Amniotic epithelial cell (primary cell): ENCODE measurements around the gene SOCS3.
A peak's percentile ranks its signal among the peaks of the same experiment; 100 is the strongest.

Experiments
- DNase-seq: peaks from one replicate; pipeline ENCODE4 v3.0.0-alpha.2; 2010; ENCODE audit warnings: low read depth

SOCS3 gene

DNA sequence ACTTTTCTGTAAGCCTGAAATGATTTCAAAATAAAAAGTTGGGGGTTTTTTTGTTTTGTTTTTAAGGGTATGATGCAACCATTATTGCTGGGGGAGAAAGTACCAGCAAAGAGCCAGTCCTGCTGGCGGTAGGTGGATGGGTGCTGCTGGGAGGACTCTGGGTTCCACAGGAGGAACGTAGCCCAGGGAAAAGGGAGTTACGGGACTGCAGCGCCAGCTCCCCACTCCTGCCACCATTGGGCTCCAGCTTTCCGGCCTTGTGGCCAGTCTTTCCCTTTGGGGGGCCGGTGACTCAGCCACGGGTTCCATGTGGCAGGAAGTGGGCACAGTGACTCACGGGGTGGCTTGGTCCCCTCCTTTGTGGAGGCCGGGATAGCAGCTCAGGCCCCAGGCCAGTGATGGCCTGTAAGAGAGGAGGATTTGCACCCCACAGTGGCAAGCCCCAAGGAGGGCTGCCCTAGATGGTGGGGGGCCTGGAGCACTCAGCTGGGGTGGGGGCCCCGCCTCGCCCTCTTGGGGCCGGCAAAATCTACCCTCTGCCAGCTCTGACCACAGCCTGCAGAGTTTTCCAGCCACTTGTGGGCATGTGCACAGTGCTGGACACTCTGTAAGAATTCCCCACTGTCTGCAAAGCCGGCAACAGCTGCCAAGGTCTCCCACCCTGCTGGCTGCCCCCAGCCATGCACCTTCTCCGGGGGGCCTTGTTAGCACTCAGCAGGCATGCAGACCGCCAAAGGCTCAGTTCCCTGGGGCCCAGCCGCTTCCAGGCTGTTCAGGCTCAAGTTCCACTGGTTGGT, 30.4 kb downstream of the SOCS3 start:
- peak; percentile 62 for DNase-seq

DNA sequence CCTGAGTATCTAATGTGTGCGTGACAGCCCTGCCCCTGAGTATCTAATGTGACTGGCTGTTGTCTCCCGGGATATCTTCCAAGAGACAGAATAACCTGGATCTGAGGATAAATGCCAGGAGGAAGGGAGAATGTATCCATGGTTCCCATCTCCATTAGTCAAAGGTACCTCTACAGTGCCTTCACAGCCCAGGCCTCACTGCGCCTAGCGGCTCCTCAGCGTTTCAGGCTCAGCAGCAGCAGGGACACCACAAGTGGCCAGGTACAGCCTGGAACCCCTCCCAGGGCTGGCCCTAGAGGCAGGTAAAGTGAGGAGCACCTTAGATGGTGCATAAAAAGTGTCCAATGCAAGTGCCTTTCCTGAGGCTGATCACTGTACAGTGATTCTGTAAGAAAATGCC, 32.0 kb downstream of the SOCS3 start:
- no peak for DNase-seq

DNA sequence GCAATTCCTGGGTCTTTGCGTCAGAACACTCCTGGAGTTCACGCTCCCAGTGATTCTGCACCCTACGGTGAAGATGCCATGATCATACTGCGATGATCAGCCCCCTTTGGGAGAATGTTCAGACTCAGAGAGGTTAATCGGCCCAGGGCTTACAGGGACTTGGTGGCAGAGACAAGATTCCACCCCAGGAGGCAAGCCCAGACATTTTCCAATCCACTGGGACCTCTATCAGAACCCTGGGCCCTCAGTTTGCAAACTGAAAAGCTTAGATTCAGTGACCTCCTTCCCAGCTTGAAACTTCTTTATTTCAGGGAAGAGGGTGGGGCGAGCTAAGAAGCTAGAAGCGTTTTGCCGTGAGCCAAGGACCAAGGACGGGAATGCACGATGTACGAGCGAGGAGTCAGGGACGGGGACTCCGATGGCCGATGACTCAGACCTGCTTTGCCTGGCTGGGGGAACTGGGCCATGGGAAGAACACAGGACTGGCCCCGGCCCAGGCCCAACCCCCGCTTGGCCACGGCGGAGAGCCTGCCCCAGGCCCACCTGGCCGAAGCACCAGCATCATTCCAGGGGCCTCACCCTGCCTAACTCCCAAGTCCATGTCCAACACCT, 34.7 kb downstream of the SOCS3 start:
- DNase-seq = peak; percentile 36

GRCh38 chr17:78324391-78325075, 35.3 kb downstream of the SOCS3 start:
- DNase-seq = peak; percentile 53

DNA sequence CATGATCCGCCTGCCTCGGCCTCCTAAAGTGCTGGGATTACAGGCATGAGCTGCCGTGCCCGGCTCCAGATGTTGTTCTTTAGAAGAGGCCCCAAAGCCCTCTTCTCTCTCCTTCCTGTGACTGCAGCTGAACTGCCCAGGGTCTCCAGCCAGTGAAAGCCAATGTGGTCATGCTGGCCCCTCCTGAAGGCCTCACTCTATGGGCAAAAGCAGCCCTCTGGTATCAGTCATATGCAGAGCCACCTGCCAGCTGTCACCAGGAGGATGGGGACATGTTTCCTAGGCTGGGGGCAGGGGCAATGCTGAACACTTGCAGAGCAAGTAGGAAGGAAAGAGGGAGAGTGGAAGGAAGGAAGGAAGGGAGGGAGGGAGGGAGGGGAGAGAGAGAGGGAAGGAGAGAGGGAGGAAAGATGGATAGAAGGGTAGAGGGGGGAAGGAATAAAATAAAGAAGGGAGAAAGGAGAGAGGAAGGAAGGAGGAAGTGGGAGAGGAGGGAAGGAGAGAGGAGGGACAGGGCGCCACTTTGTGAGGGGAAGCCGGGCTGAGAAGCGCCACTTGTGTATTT, 36.0 kb downstream of the SOCS3 start:
- DNase-seq = no peak

DNA sequence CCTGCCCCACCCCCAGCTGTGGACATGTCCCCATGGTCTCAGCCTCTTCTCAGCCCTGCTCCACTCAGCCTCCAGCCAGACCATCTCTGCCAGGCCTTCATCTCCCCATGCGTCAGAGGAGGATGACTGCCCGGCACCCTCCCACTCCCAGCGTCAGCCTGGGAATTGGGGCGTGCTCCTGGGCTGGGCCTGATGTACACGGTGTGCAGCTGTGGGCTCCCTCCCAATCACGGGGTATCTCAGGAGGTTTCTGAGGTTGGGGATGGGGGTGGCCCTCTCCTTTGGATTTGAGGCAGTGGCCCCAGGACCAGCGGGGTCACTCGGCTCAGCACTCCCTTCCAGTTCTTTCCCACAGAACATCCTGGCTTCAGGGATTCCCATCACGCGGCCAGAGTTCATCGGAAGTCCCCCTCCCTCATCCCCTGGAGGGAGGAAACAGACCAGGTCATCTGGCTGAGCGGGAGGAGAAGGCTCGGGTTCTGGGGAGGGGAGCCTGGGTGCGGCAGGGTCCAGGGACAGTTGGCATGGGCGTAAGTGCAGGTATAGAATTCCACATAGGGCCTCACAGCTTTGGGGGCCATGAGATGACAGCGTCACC, 36.9 kb downstream of the SOCS3 start:
- DNase-seq = peak; percentile 61

DNA sequence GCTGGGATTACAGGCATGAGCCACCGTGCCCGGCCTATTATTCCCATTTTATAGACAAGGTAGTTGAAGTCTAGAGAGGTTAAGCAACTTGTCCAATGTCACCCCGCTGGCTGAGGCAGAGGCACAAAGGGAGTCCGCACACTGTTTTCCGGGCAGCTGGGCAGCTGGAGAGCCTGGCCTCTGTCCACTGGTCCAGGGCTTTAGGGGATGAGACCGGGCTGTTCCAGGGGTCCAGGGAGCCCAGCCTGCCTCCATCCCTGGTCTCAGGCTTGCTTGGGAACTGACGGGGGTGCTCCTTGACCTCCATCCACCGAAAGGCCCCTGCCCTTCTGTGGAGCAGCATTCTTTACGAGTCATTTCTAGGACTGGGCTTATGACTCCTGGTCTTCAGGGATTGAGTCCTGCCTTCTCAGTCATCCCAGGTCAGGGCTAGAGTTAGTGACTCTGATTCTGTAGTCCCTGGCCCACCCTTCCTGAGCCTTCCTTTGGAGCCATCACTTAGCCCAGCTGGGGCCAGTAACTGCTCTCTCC, 37.5 kb downstream of the SOCS3 start:
- DNase-seq = peak; percentile 22

- DNase-seq = no peak
Observed at GRCh38 chr17:78318843-78319242, 41.0 kb downstream of the SOCS3 start.

- DNase-seq = no peak
Observed at GRCh38 chr17:78318407-78318806, 41.5 kb downstream of the SOCS3 start.

- DNase-seq = no peak
Observed at GRCh38 chr17:78317794-78318400, 42.0 kb downstream of the SOCS3 start.

- DNase-seq = no peak
Observed at GRCh38 chr17:78316867-78317789, 42.7 kb downstream of the SOCS3 start.

GRCh38 chr17:78316115-78316866, 43.6 kb downstream of the SOCS3 start:
- DNase-seq = no peak

DNA sequence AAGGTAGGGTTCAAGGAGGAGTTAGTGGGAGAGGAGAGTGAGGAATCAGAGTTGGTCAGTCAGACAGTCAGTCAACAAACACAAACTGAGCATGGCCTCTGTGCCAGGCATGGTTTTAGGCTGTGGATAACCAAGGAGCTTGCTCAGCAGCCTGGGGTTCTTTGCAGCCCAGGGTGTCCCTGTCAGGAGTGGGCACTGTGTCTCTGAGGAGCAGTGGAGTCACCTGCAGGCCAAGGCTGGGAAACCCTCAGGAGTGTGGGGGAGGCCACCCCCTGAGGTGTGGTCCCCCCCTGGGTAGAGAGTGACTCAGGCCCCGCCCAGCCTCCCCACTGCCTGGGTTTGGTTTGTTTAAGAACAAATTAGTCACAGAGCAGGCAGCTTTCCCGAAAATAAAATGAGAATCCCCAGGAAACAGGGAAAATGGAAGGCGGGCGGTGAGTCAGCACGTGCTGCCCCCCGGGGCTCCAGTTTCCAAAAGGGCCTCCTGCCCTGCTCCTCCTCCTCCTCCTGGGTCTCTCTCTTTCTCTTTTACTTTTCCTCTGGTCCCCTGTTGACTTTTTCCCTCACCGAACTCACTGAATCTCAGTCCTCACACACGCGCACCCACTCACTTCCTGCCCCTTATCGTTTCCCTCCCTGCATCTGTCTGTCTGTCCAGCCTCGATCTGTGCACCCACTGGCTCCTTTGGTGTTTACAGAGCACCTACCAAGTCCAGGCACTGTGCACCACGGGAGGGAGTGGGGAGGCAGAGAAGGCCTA, 44.3 kb downstream of the SOCS3 start:
- peak; percentile 88 for DNase-seq

DNA sequence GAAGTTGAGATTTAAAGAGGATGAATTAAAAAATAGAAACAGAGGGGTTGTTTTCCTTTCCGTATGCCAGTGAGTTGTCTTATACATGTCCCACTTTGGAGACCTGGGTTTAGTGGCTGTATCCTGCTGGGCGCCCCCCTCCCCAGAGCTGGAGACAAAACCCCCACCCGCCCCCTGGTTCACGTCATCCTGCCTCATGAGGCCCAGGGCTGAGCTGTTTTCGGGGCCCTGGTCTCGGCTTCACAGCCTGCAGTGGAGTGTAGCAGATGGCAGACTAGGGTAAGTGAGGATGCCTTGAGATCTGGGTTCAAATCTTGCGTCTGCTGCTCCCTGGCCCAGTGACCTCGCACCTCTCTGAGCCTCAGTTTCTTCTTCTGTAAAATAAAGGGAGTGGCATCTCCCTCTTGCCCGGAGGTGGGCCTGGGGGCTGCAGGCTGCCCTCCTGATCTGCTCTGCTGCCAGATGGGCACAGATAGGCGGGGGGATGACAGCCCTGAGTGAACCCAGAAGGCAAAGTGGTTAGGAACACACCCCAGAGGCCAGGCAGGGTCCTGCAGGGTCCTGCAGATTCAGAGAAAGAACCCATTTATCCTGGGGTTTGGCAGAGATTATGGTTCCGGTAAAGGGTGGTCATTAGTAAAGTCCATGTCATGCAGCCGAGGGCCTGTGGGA, 45.1 kb downstream of the SOCS3 start:
- DNase-seq = no peak

DNA sequence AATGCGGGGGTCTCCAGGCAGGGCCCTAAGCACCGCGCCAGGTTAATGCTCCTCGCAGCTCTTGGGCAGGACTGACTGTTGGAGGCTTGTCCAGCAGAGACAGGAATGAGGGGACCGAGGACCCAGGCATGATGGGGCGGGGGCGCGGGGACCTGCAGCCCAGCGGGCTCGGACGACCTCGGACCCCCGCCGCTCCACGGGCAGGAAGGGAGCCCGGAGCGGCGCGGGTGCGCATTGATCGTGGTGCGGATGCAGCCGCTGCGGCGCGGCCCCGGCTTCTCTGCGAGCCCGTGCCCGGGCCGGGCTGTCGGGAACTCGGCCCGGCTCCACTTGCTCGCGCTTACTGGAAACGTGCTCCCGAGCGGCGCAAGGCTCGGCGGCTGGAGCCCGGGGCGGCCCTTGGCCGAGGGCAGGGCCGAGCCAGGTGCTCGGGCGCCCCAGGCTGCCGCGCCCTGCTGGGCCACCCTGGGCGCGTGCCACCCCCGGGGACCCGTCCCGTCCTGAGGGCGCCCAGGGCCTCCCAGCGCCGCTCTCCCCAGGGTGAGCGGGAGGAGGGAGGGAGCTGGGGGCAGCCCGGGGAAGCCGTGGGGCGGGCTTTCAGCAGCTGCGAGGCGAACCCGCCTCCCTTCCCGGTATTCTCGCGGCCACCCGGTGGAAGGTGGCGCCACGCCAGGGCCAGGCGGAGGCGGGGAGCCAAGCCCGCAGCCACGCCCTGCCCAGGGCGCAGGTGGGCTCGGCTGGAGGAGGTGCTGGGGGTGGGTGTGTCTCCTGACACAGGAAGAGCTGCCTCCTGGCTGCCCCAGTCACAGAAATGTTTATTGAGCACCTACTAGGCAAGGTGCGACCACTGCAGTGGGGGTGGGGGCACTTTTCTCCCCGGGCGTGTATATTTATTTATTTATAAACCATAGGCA, 45.9 kb downstream of the SOCS3 start:
- peak; percentile 70 for DNase-seq

DNA sequence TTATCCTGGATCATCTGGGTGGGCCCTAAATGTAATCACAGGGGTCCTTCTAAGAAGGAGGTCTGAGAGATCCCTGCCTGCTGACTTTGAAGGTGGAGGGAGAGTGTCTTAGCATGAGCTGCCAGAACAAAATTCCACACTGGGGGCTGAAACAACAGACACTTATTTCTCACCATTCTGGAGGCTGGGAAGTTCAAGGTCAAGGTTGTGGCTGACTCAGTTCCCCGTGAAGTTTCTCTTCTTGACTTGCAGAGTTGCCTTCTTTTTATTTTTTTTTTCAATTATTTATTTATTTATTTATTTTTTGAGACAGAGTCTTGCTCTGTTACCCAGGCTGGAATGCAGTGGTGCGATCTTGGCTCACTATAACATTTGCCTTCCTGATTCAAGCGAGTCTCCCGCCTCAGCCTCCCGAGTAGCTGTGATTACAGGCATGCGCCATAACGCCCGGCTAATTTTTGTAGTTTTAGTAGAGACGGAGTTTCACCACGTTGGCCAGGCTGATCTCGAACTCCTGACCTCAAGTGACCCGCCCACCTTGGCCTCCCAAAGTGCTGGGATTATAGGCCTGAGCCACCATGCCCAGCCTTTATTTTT, 50.1 kb downstream of the SOCS3 start:
- DNase-seq = peak; percentile 41
